Measurements from ENCODE around the gene RPS15.

The RPS15 gene

GRCh38 chr19:1428738-1429391 is 9.3 kb upstream of the RPS15 start:
- TF ChIP-seq, protein P1, sequence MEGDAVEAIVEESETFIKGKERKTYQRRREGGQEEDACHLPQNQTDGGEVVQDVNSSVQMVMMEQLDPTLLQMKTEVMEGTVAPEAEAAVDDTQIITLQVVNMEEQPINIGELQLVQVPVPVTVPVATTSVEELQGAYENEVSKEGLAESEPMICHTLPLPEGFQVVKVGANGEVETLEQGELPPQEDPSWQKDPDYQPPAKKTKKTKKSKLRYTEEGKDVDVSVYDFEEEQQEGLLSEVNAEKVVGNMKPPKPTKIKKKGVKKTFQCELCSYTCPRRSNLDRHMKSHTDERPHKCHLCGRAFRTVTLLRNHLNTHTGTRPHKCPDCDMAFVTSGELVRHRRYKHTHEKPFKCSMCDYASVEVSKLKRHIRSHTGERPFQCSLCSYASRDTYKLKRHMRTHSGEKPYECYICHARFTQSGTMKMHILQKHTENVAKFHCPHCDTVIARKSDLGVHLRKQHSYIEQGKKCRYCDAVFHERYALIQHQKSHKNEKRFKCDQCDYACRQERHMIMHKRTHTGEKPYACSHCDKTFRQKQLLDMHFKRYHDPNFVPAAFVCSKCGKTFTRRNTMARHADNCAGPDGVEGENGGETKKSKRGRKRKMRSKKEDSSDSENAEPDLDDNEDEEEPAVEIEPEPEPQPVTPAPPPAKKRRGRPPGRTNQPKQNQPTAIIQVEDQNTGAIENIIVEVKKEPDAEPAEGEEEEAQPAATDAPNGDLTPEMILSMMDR (IDR thresholded peaks at IDR 0.05; ENCODE audit: low read depth, low read length) = no peak
- no peak for DNase-seq (ENCODE audit: extremely low read depth, low read depth)

DNA sequence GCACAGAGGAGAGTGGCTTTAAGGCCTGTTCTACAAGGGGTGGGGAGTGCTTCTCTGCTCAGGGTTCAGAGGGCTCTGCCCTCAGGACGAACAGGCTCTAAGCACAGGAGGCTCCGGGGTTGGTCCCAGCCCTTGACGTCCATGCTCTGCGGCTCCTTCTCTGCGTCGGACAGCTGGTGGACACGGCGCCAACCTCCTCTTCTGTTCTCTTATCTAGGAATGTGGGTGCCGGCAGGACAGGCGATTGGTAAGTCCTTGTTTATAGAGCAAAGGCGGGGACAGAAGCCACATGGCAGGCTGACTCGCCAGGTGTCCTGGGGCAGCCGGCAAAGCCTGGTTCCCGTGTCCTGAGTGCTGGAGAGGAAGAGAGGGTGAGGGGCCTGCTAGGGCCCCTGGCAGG is 8.4 kb upstream of the RPS15 start:
- DNase-seq (ENCODE audit: extremely low read depth, low read depth) = no peak
- TF ChIP-seq, protein P1 (IDR thresholded peaks at IDR 0.05; ENCODE audit: low read depth, low read length) = no peak

DNA sequence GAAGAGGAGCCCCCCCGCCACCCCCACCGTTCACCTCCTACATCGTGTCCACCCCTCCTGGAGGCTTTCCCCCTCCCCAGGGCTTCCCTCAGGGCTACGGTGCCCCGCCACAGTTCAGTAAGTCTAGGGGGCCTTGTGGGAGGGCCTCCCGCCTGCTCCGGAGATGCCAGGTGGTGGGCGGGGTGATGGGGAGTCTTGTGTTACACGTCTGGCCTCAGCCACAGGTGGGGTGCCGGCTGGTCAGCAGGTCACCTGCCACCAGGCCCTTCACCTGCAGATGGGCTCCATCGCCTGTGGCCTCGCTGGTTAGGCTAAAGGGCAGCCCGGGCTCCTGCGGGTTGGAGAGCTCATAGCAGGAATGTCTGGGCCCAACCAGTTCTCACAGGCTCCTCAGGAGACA is 8.0 kb upstream of the RPS15 start:
- TF ChIP-seq, protein P1 (IDR thresholded peaks at IDR 0.05; ENCODE audit: low read depth, low read length) = no peak

DNA sequence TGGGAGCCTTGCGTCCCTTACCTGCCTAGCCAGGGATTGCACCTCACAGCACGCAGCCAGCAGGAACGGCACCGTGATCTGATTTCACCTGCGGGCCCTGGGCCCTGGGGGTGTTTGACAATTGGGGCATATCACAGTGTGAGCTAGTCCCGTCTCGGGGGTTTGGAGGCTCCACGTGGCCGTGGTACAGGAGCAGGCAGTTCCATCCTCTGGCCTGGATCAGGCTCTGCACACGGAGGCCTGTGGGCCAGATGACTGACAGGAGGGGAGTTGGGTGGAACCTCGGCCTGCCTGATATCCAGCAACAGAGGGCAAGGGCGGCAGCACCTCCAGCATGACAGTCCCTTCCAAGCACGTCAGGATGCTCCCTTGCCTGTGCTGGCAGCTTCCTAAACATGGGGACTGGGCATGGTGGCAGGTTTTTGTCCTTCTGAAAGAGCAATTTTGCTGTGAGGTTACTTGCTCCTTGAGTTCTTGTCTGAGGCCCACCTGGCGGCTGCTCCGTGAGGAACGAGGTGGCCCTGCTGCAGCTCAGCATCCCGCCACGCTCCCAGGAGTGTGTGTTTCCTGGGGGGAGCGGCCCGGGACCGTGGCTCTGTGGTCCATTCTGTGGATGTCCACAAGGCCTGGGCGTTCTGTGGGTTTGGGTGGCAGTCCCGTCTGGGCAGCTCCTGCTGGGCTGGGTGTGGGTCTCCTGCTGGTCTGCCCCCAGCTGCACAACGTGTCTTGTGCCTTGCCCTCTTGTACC is 6.3 kb upstream of the RPS15 start:
- TF ChIP-seq, protein P1 (IDR thresholded peaks at IDR 0.05; ENCODE audit: low read depth, low read length) = no peak

More for the DNA sequence above, 8.0 kb upstream of the RPS15 start:
- no peak for DNase-seq (ENCODE audit: extremely low read depth, low read depth)

GRCh38 chr19:1432507-1432887 is 5.7 kb upstream of the RPS15 start:
- TF ChIP-seq, protein P1 (IDR thresholded peaks at IDR 0.05; ENCODE audit: low read depth, low read length) = no peak
- no peak for DNase-seq (ENCODE audit: extremely low read depth, low read depth)

More for the DNA sequence above, 6.3 kb upstream of the RPS15 start:
- DNase-seq (ENCODE audit: extremely low read depth, low read depth) = no peak

GRCh38 chr19:1433119-1434039 is 4.8 kb upstream of the RPS15 start:
- no peak for DNase-seq (ENCODE audit: extremely low read depth, low read depth)
- TF ChIP-seq, protein P1 (IDR thresholded peaks at IDR 0.05; ENCODE audit: low read depth, low read length) = no peak
